ENCODE measurements around the gene SPATA13. TPM values are rescaled to one million over a fixed set of nuclear protein-coding genes. Genes with fewer than 3 reads are reported as not detected.

The SPATA13 gene
- total RNA-seq, 1 donor from 2014 or later: 24.7 TPM

DNA sequence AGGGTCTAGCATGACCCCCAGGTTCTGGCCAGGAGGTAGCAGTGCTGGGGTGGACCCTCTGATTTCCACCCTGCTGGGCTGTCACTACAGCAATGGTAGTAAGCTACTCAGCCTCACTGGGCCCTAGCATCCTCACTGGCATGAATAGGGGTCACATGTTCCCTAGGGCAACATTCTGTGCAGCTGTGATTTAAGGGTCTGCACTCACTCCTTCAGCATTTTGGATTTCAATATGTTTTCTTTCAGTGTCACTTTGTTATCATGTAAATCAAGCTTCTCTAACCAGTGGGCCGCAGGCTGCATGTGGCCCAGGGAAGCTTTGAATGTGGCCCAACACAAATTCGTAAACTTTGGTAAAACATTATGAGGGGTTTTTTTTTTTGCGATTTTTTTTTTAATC lies 57.8 kb downstream of the SPATA13 start:
- ATAC-seq (no peak), DNase-seq (ENCODE audit: low spot score) (no peak)

DNA sequence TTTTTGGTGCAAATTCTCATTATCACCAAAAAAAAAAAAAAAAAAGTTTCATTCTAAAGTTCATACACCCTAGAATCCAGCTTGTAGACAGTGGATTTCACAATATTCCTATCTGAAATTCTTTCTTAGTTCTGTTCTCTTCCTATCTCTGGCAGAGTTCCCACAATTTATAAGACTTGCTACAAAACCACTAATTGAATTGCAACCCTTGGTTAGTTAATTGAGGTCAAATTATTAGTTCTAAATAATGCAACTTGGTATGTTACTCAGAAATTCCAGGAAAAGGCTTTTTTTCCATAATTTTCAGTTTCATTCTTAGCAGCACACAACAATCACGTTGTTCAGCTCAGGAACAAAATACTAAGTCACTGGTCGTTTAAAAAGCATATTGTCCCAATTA lies 58.5 kb downstream of the SPATA13 start:
- ATAC-seq (no peak), DNase-seq (ENCODE audit: low spot score) (no peak)

DNA sequence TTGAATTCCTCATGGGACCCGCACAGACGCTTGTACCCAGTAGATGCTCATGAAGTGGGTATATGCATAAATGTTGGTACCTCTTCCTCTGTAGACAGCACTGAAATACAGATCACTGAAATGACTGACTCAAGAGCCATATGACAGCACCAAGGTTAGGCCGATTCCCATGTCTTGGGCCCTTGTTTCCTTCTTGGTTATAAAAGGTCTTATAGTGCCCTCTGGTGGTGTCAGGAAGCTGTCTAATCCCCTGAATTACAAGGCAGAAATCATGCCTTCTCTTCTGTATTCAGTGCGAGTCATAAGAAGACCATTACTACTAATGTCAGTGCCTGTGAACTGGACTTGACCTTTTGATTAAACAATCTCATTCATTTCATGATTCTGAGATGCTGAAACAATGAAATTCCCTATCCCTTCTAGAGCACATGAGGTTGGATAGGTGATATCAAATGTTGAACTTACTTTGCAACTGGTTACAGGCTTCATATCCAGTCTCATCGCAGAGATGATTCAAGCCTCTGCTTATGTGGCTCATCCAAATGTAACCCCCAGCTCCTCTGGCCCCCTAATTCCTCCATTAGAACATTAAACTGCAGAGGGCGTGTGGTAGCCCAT lies 59.7 kb downstream of the SPATA13 start:
- no peak for DNase-seq (ENCODE audit: low spot score)
- ATAC-seq: peak; percentile 64

DNA sequence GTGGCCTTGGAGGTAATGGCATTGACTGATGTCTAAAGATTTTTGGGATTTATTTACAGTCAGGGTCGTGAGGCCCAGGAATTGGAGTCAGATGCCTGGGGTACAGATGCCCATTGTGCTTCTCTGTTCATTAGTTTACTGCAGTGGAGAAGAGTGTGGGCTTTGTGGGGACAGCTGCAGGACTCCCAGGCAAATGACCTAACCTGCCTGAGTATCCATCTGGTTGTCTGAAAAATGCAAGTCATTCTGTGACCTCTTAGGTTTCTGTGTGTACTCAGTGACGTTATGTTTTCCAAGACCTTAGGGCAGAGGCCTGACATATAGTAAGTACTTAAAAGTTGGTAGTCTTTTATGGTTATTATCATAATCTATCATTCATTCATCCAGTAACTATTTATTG lies 60.5 kb downstream of the SPATA13 start:
- no peak for DNase-seq (ENCODE audit: low spot score)
- ATAC-seq: peak; percentile 49

DNA sequence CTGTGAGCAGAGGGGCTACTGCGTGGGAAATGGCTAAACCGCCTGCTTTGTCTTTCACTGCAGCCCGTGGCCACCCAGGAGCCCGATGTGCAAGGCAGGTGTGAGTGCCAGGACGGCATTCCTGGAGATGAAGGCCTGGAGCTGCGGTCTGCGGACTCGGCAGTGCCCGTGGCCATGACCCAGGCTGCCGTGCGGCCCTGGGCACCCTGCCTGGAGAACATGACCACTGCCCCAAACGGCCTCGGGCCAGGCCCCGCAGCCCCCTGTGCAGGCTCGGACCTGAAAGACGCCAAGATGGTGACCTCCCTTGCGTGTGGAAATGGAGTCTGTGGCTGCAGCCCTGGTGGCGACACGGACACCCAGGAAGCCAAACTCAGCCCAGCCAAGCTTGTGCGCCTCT lies 62.2 kb downstream of the SPATA13 start:
- DNase-seq (ENCODE audit: low spot score): no peak

DNA sequence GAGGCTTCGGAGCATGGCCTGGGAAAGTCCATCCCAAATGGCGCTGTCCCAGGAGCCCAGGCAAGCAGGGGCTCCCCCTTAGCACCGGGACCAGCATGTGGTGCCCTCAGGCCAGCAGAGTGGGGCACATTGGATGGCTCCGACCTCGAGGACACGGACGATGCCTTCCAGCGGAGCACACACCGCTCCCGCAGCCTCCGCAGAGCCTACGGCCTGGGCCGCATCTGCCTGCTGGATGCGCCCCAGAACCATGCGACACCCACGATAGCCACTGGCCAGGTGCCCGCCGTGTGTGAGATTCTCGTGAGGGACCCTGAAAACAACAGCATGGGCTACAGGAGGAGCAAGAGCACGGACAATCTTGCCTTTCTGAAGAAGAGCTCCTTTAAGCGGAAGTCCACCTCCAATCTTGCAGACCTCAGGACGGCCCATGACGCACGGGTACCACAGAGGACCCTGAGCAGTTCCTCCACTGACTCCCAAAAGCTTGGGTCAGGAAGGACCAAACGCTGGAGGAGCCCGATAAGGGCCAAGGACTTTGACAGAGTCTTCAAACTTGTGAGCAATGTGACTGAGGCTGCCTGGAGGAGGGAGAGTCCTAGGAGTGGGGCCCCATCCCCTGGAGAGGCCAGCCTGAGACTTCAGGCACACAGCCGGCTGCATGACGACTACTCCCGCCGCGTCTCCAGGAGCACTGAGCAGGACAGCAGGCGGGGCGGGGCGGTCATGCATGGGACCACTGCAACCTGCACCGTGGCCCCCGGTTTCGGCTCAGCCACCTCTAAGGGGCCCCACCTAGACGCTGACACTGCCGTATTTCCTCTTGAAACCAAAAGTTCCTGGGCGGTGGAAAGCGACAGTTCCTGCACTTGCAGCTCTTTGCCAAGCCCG lies 63.1 kb downstream of the SPATA13 start:
- ATAC-seq (no peak), DNase-seq (ENCODE audit: low spot score) (no peak)

More for the DNA sequence above, 62.2 kb downstream of the SPATA13 start:
- no peak for ATAC-seq

DNA sequence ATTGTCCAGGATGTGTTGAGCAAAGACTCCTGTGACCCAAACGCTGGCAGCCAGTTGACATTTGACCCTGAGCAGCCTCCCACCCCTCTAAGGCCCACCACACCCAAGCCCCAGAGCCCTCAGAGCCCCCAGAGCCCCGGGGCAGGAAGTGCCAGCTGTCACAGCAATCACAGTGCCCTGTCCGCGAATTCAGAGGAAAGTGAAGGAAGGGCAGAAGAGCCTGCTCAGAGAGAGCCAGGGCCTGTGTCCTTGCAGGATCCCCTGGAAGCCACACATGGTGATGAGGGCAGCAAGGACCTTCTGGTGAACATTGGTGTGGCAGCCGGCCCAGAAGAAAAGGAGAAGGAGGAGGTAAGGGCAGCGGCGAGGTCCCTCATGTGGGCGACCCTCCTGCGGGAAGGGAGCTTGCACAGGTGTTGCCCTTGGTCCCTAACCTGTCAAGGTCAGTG lies 63.7 kb downstream of the SPATA13 start:
- no peak for DNase-seq (ENCODE audit: low spot score)
- ATAC-seq: no peak

DNA sequence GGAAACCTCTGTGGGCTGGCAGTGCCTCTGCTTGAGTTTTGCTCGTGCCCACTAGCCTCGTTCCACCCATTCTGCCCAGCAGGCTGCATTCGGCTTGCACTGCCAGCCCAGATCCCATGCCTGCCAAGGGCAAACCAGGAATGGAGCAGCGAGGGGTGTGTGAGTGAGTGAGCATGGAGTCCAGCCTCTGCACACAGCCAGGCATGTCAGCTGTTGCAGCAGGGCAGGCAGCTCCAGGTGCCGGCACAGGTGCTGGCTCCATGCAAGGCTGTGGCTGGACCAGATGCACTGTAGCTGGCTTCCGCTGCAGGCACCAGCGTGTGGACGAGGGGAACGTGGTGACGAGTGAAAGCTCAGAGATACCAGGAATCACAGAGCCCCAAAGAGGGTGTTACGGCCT lies 64.5 kb downstream of the SPATA13 start:
- ATAC-seq: no peak
- DNase-seq (ENCODE audit: low spot score): no peak

DNA sequence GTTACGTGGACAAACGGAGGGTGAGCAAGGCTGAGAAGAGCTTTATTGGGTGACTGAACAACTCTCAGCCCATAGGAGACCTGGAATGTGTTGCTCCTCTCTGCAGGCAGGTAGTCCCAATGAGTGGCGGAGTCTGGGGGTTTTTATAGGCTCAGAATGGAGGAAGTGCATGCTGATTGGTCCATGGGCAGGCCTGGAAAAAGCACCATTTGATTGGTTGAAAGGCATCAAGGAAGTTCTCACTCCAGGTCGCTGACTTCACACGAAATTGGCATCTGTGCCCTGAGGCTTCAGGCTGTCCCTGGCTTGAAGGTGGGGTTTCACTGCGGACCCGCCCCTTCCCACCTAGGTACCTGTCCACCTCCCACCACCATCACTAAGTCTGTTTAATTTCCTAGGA lies 65.4 kb downstream of the SPATA13 start:
- no peak for DNase-seq (ENCODE audit: low spot score)
- ATAC-seq: no peak

DNA sequence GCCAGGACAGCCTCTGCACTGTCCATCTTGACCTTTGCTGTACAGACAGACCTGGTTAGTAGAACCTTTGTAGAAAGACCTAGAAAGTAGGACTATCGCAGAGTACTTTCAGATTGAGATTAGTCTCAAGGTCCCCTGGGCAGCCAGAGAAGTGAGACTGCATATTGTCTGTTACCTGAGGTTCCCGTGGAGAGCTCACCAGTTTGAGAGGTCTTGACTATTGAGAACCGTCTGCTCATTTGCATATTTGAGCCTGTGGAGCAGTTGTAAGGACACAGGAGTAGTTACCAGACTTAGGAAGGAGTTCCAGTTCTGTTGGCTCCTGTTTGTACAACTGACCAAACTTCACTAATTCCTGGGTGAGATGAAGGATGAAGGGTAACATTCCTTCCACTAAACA lies 66.2 kb downstream of the SPATA13 start:
- ATAC-seq: no peak

DNA sequence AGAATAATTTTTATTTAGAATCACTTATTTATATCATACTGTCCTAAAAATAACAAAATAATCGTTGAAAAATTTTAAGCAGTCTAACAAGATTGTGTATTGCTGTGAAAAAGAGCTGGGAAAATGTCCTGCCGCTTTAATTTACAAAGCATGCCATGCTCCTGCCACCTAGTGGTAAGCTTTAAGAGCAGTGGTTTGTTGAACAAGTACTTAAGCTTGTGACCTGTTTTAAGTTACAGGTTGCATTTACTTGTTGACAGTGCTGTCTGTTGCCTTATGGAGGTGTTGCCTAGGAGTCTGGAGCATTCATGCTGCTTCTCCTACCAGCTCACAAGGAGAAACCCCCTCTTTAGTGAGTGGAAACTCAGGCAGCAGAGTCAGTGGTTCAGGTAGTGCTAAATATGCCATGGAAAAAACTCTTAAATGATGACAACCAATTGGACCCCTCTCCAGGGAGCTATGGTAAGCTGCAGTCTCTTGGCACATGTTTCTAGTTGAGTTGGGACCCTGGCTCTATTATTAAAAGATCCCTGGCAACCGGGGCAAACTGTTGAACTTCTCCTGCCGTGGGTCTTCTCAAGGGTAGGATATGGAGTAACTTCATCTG lies 68.4 kb downstream of the SPATA13 start:
- ATAC-seq: peak; percentile 79
- no peak for DNase-seq (ENCODE audit: low spot score)

More for the DNA sequence above, 66.2 kb downstream of the SPATA13 start:
- no peak for DNase-seq (ENCODE audit: low spot score)

DNA sequence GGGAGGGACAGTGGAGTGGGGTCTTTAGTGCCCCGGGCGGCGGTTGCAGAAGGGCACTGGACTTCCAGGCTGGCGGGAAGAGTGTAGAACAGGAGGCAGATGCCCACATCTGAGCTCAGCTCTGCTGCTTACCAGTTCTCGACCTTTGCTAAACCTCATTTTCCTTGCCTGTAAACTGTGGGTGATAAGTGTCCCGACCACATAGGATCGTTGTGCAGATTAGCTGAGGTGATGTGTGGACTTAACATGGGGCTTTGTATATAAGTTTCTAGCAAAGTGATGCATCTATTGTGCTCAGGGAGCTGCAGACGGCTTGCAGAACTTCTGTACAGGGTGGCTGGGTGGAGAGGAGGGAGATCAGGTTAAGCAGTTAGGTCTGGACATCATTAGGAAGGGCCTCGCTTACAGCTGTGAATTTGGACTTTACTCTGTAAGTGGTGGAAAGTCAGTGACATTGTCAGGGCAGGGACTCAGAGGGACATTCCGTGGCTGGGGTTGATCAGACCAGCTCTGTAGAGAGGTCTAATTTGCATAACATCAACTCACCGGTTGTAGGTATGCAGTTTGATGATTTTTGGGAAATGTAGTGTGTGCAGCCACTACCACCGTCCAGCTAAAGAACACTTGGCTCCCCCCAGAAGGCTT lies 70.0 kb downstream of the SPATA13 start:
- no peak for DNase-seq (ENCODE audit: low spot score)
- ATAC-seq: peak; percentile 64

DNA sequence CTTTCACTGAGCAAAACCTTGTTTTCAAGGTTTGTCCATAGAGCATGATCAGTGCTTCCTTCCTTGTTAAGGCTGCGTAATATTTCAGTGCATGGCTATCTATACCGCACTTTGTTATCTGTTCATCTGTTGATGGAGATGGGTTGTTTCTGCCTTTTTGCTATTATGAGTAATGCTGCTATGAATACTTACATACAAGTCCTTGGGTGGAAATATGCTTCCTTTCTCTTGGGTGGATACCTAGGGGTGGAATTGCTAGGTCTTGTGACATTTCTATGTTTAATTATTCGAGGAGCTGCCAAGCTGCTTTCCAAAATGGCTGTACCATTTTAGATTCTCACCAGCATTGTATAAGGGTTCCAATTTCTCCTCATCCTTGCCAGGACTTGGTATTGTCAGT lies 70.9 kb downstream of the SPATA13 start:
- no peak for DNase-seq (ENCODE audit: low spot score)
- no peak for ATAC-seq

DNA sequence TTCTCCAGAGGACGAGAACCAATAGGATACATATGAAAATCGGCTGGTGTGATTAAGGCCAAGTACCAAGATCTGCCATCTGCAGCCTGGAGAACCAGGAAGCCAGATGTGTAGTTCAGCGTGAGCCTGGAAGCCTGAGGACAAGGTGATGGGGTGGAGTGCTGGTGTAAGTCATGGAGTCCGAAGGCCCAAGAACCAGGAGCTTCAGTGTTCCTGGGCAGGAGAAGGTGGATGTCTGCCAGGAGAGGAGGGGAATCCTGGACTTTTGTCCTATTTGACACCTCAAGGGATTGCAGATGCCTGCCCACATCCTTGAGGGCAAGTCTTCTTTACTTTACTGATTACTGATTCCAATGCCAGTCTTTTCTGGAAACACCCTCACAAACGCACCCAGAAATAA lies 71.5 kb downstream of the SPATA13 start:
- no peak for DNase-seq (ENCODE audit: low spot score)
- no peak for ATAC-seq

DNA sequence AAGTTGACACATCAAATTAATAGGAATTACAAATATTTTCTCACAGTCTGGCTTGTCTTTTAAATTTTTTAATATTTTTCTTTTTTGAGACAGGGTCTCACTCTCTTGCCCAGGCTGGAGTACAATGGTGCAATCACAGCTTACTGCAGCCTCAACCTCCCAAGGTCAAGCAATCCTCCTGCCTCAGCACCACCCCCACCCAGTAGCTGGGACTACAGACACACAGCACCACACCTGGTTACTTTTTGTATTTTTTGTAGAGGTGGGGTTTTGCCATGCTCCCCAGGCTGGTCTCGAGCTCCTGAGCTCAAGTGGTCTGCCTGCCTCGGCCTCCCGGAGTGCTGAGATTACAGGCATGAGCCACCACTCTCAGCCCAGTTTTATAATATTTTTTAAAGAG lies 72.0 kb downstream of the SPATA13 start:
- DNase-seq (ENCODE audit: low spot score) (no peak), ATAC-seq (no peak)

DNA sequence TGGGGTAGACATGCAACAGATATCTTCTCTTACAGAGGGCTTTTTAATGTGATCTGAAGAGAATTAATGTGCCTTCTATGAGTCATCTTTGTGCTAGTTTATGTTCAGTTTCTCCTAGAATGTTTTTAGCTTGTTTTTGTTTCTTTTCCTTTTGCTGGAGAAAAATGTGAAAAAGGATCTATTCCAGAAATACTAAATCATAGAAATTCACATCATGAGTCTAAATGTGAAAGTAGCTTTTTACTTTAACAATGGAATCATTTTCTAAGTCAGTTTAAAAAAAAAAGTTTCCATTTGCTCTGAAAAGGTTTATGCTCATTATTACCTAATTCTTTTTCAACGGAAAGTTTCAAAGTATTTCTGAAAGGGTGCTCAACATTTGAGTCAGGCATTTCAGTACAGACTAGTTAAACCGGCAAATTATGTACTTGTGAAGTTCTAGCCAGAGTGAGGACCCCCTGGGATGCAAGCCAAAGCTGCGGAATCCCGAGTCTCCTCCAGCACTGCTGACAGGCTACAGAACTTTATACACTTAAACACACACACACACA lies 72.9 kb downstream of the SPATA13 start:
- no peak for DNase-seq (ENCODE audit: low spot score)
- ATAC-seq: no peak

DNA sequence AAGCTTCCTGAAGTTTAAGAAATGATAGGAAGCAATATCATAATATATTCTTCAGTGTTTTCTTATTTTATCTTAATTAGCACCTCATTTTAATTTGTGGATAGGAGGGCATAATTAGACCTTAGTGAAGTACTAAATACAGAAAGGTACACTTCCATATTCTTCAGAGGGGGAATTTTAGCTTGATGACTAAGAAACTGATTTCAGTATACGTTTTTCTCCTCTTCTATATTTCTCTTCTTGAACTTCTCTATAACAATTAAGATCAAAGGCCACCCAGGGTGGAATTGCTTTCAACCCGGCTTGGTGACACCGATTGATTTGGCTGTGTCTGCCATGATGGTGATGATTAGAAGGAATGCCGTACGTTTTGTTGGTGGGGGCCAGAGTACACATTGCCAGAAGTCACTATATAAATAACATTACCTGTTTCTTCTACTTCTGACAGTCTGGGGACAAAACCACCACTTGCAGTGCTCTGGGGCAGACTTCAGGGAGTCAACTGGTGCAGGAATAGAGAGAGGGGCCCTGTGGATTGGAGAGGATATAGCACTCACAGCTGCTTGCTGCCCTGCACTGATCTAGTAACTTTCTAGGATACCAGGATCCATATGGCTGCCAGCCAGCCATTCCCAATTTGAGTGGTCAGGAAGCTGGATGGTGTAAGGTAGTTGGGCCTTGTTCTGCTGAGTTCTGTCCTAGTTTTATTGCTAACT lies 73.8 kb downstream of the SPATA13 start:
- no peak for ATAC-seq
- no peak for DNase-seq (ENCODE audit: low spot score)

DNA sequence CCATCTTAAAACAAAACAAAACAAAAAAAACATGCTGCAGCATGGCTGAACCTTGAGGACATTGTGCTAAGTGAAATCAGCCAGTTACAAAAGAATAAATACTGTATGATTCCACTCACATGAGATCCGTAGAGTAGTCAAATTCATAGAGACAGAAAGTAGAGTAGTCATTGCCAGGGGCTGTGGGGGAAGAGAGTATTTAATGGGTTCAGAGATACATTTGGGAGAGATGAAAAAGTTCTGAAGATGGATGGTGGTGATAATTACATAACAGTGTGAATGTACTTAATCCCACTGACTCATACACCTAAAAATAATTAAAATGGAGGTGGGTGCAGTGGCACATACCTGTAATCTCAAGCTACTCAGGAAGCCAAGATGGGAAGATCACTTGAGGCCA lies 76.8 kb downstream of the SPATA13 start:
- ATAC-seq (no peak), DNase-seq (ENCODE audit: low spot score) (no peak)

DNA sequence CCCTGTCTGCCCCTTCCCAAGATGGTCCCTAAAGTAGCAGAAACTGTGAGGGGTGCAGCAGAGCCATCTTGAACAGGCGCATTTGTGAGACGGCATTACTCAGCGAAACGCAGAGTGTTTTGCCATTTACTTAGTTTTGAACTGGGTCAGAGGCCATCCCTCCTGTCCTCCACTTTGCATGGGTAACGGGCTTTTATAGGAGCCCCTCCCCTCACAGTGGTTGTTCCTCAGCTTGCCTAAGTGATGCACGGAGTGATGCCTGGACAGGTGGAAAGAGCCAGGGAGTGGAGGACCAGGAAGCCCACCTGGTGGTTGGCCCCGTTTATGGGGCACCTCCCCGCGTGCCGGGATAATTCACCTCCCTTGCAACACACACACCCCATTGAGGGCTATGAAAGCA lies 80.8 kb downstream of the SPATA13 start:
- DNase-seq (ENCODE audit: low spot score): no peak
- no peak for ATAC-seq

DNA sequence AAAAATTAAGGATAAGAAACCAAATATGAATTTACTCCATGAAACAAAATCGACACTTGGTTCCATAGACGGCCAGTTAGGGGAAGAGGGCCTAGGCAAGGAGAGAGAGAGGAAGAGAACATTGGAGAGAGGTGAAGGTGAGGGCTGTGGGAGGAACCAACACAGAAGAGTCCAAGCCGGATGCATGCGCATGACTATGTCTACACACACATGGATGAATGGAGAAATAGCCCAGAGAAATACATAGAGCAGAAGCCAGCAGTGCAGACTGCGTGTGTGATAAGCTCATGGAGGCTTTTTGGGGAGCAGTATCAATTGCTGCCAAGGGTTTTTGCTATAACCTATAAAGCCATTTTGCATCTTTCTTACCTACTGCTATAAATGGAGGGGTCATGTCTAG lies 81.6 kb downstream of the SPATA13 start:
- ATAC-seq: no peak
- no peak for DNase-seq (ENCODE audit: low spot score)

DNA sequence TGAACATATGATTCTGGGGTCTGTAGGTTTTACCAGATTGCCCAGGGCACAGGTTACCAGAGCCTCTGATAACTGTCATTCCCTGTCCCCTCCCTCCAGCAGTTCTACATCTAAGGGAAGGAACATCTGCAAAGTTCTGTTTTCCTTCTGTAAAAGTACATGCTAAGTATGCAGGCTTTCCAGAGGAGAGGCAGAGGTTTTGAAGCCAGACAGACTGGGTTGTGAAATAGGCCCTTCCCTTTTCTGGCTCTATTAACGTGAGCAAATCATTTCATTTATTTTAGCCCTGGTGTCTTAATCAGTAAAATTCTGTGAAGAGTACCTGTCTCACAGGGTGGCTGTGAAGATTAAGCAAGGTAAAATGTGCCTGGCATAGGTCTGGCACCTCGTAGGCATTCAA lies 82.8 kb downstream of the SPATA13 start:
- ATAC-seq: peak; percentile 56

More for the DNA sequence above, 82.8 kb downstream of the SPATA13 start:
- no peak for DNase-seq (ENCODE audit: low spot score)

Measured in left lobe of liver (tissue), 2 donors.